ENCODE measurements around the gene NHSL1. TPM values are rescaled to one million over a fixed set of nuclear protein-coding genes. Genes with fewer than 3 reads are reported as not detected.

NHSL1 gene
- total RNA-seq, 6 experiments from 2014 or later, result 19.8 to 54.2 (median 28.5) TPM

- intact Hi-C loops (cut with DNase I), result loop anchor here in 1 of 2 donors (10.0 kb wide), 1 partner anchor 293 kb away; no protein-coding TSS in a partner anchor
- no peak for TF ChIP-seq POLR2A (IDR thresholded peaks at IDR 0.05)
- TF ChIP-seq CTCF (IDR thresholded peaks at IDR 0.05), result no peak
- 100% methylated on average over 1 of the region's 3 CpGs for WGBS (ENCODE audit: insufficient coverage, low coverage, low lambda C conversion rate, missing lambda C conversion rate)
- no peak for DNase-seq
- ATAC-seq, result no peak
- no peaks in the 10 kb centered on the region for H3K27me3 ChIP-seq
- peaks cover 0 to 10% (median 4%) of the 10 kb centered on the region in 4 donors for H3K36me3 ChIP-seq
- no peak overlapping the region for H3K27ac ChIP-seq
- H3K4me1 ChIP-seq, result peaks cover 0 to 36% (median 15%) of the 10 kb centered on the region in 4 donors
- H3K4me3 ChIP-seq, result no peak overlapping the region
- H3K9me3 ChIP-seq, result no peaks in the 10 kb centered on the region
These were observed 81.1 kb downstream of the NHSL1 start for GRCh38 chr6:138418118-138418742.

GRCh38 chr6:138417493-138418117 lies 81.7 kb downstream of the NHSL1 start:
- H3K4me1 ChIP-seq, result peaks cover 0 to 30% (median 14%) of the 10 kb centered on the region in 4 donors
- H3K36me3 ChIP-seq, result peaks cover 0 to 17% (median 9%) of the 10 kb centered on the region in 4 donors
- H3K4me3 ChIP-seq, result no peak overlapping the region
- TF ChIP-seq CTCF (IDR thresholded peaks at IDR 0.05), result no peak
- TF ChIP-seq POLR2A (IDR thresholded peaks at IDR 0.05), result no peak
- no peaks in the 10 kb centered on the region for H3K27me3 ChIP-seq
- no peak overlapping the region for H3K27ac ChIP-seq
- WGBS (ENCODE audit: insufficient coverage, low coverage, low lambda C conversion rate, missing lambda C conversion rate), result 75% methylated on average over 3 of the region's 3 CpGs
- H3K9me3 ChIP-seq, result no peaks in the 10 kb centered on the region
- intact Hi-C loops (cut with DNase I), result loop anchor here in 1 of 2 donors (10.0 kb wide), 1 partner anchor 293 kb away; no protein-coding TSS in a partner anchor
- ATAC-seq (no peak), DNase-seq (no peak)

DNA sequence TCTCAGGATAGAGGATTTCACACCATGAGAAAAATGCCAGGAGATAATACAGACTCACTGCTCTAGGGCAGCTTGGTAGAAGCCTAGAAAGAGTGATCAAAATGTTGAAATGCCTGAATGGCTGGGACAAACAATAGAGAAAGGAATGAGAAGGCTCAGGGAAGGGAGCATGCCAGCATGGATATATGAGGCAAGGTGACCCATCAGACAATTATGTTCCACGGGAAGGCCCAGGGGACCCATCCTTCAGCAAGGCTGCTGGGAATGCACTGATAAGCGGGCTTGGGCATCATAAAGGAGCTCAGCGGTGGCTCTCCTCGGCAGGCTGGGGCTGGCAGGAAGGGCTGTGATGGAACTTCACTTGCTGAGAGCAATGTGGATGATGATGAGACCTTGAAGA lies 83.1 kb downstream of the NHSL1 start:
- intact Hi-C loops (cut with DNase I), result loop anchor here in 1 of 2 donors (10.0 kb wide), 1 partner anchor 291 kb away; no protein-coding TSS in a partner anchor
- no peak for ATAC-seq

DNA sequence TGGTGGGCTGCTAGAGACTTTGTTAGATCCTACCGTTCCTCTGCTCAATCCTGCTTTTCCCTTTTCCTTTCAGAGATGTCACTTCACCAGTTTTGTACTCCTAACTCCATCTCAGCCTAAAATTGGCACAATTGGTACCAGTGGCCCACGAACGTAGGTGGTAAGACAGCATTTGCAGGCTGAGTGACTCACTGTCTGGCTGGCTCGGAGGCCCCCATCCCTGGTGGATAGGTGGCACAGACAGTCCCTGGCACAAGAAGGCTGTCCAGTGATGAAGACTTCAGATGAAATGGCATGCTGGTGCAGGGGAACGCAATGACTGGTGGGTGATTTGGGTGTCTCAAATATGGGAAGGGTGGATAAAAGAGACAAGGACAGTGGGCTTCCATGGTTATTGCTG lies 84.2 kb downstream of the NHSL1 start:
- TF ChIP-seq POLR2A (IDR thresholded peaks at IDR 0.05) (no peak), CTCF (IDR thresholded peaks at IDR 0.05) (no peak)
- Histone ChIP-seq H3K4me3 (no peak overlapping the region), H3K4me1 (peaks cover 0 to 16% (median 7%) of the 10 kb centered on the region in 4 donors), H3K9me3 (no peaks in the 10 kb centered on the region), H3K27me3 (no peaks in the 10 kb centered on the region), H3K27ac (no peak overlapping the region), H3K36me3 (peaks cover 4 to 29% (median 15%) of the 10 kb centered on the region in 4 donors)
- intact Hi-C loops (cut with DNase I), result loop anchor here in 1 of 2 donors (10.0 kb wide), 1 partner anchor 290 kb away; no protein-coding TSS in a partner anchor
- WGBS (ENCODE audit: insufficient coverage, low coverage, low lambda C conversion rate, missing lambda C conversion rate), result 93% methylated on average over 5 of the region's 5 CpGs
- ATAC-seq, result no peak
- DNase-seq, result no peak

More for the DNA sequence above, 83.1 kb downstream of the NHSL1 start:
- Histone ChIP-seq H3K4me1 (peaks cover 0 to 16% (median 7%) of the 10 kb centered on the region in 4 donors), H3K9me3 (no peaks in the 10 kb centered on the region), H3K27me3 (no peaks in the 10 kb centered on the region), H3K27ac (no peak overlapping the region), H3K36me3 (peaks cover 4 to 29% (median 15%) of the 10 kb centered on the region in 4 donors), H3K4me3 (no peak overlapping the region)
- no peak for DNase-seq
- TF ChIP-seq POLR2A (IDR thresholded peaks at IDR 0.05) (no peak), CTCF (IDR thresholded peaks at IDR 0.05) (no peak)
- no CpG with 5 or more reads among the region's 4 CpGs for WGBS (ENCODE audit: insufficient coverage, low coverage, low lambda C conversion rate, missing lambda C conversion rate)

All from right lobe of liver (tissue), 6 donors.